Measurements from ENCODE around the gene TMEM229B. TPM values are rescaled to one million over a fixed set of nuclear protein-coding genes. Genes with fewer than 3 reads are reported as not detected.

TMEM229B gene
- total RNA-seq, result 0.71 and 0.75 TPM in 2 replicates

DNA sequence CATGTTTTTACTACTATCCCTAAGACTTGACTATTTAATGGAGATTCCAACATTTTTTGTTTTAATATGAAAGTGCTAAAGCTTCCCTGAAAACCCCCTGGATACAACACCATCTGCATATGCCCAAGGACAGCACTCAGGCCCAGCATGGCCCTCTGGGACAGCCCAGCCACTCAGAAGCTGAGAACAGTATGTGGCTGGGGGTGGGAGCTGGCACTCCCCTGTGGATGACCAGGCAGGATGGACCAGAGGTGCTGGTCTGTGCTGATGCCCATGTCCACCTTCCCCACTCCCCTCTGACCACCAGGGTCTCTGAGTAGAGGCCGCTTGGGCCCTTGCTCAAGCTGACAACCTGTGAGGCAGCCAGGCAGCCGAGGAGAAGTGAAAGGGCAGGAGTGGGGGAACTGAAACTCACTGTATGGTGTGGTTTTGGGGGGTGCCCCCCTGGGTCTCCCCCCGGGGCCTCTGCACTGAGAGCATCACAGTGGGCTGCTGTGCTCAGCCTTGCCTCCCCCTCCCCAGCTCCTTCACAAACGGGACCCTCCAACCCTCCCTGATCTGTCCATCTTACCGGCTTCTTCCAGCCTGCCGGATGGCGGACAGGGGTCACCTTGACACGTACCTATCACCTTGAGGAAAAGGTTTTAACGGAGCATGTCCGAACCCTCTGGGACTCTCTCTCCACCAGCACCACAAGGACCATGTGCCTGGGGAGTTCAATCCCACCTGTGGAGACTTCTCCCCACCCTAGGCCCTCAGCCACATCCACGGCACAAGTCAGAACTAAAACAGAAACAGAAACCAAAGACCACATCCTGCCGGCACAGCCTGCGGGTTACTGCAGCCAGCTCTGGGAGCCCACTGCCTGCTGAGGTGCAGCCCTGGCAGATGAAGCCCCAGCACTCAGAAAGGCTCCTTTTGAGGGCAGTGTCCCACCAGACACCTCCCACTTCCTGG is at the start of gene TMEM229B:
Gene TMEM229B, minus strand, starts transcription at position 785 of the 957 bp plus-strand sequence. CDS start 14,798 bp downstream, outside the sequence.
- Mint-ChIP-seq H3K27me3 (ENCODE audit: low read depth) (peaks cover 20% of the 10 kb centered on the region), H3K27ac (peak within 1 kb of the TSS; percentile 82), H3K4me3 (ENCODE audit: low read depth) (peak within 1 kb of the TSS; percentile 72), H3K4me1 (ENCODE audit: low read depth) (peaks cover 30% of the 10 kb centered on the region), H3K9me3 (peaks cover 14% of the 10 kb centered on the region), H3K36me3 (ENCODE audit: low read depth) (peaks cover 27% of the 10 kb centered on the region)
- intact Hi-C loops (cut with micrococcal nuclease), result loop anchor here (1.0 to 5.0 kb wide), 3 partner anchors 26 to 61 kb away; partner anchors contain the start of gene PLEKHH1
- DNase-seq (ENCODE audit: low spot score), result peak; percentile 80

DNA sequence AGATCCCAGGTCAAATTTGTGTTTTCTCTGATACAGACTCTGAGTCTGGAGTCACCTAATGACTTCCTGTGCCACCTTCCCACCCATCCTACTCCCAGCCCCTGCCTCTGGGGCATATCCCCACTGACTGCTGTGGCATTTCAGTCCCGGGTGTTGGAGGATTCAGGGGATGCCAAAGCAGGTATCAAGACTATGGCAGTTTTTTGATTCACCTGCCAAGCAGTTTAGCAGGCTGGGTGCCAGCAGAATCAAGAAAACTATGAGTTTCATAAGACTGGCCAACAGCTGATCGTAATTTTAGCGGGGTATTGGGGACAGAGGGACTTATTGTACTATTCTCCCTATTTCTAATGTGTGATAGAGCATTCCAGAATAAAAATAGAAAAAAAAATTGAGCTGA is 49.2 kb upstream of the TMEM229B start:
- Mint-ChIP-seq H3K9me3 (no peaks in the 10 kb centered on the region), H3K36me3 (ENCODE audit: low read depth) (no peaks in the 10 kb centered on the region), H3K27me3 (ENCODE audit: low read depth) (peaks cover 55% of the 10 kb centered on the region), H3K4me3 (ENCODE audit: low read depth) (no peak overlapping the region), H3K4me1 (ENCODE audit: low read depth) (peaks cover 8% of the 10 kb centered on the region), H3K27ac (no peak overlapping the region)
- no peak for DNase-seq (ENCODE audit: low spot score)
- intact Hi-C loops (cut with micrococcal nuclease), result no loop called here

DNA sequence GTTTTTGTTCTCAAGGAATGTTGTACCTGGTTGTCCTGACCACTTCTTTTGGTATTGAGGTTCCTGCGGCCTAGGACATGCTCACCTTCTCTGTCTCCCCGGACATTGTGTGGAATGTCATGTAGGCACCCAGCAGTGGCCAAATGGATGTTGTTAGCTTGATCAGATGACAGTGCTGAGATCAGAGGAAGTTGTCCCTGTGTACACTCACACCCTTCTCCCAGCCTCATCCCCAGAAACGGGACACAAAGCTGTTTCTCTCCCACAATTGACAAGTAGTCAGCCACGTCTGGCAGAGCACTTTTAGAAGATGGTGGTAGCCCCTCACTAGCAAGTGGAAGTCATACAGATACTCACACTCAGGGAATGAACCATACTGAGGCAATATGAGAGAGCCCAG is 47.6 kb upstream of the TMEM229B start:
- H3K9me3 Mint-ChIP-seq, result no peaks in the 10 kb centered on the region
- H3K4me3 Mint-ChIP-seq (ENCODE audit: low read depth), result no peak overlapping the region
- no peak overlapping the region for H3K27ac Mint-ChIP-seq
- H3K4me1 Mint-ChIP-seq (ENCODE audit: low read depth), result peaks cover 5% of the 10 kb centered on the region
- no peak for DNase-seq (ENCODE audit: low spot score)
- H3K36me3 Mint-ChIP-seq (ENCODE audit: low read depth), result no peaks in the 10 kb centered on the region
- intact Hi-C loops (cut with micrococcal nuclease), result no loop called here
- peaks cover 60% of the 10 kb centered on the region for H3K27me3 Mint-ChIP-seq (ENCODE audit: low read depth)

DNA sequence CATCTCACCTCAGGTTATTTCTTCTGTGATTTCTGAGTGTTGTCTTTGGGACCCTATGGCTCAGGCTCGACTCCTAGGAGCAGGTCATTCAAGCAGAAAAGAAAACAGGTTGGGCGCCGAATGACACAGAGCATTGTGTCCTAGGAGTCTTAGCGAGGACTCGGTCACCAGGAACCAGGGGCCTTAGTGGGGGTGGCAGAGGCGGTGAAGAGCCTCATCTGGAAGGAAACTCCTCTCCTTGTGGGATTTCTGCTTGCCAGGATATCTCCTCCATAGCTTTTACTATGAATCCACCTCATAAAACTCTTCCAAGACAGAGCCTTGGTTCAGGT is 45.2 kb upstream of the TMEM229B start:
- no peak overlapping the region for H3K27ac Mint-ChIP-seq
- peaks cover 69% of the 10 kb centered on the region for H3K27me3 Mint-ChIP-seq (ENCODE audit: low read depth)
- intact Hi-C loops (cut with micrococcal nuclease), result loop anchor here (5.0 kb wide), 1 partner anchor 46 kb away; the partner anchor contains the start of gene TMEM229B
- peak overlapping the region; percentile 69 for H3K4me3 Mint-ChIP-seq (ENCODE audit: low read depth)
- peaks cover 5% of the 10 kb centered on the region for H3K4me1 Mint-ChIP-seq (ENCODE audit: low read depth)
- no peak for DNase-seq (ENCODE audit: low spot score)
- H3K9me3 Mint-ChIP-seq, result no peaks in the 10 kb centered on the region
- H3K36me3 Mint-ChIP-seq (ENCODE audit: low read depth), result no peaks in the 10 kb centered on the region

DNA sequence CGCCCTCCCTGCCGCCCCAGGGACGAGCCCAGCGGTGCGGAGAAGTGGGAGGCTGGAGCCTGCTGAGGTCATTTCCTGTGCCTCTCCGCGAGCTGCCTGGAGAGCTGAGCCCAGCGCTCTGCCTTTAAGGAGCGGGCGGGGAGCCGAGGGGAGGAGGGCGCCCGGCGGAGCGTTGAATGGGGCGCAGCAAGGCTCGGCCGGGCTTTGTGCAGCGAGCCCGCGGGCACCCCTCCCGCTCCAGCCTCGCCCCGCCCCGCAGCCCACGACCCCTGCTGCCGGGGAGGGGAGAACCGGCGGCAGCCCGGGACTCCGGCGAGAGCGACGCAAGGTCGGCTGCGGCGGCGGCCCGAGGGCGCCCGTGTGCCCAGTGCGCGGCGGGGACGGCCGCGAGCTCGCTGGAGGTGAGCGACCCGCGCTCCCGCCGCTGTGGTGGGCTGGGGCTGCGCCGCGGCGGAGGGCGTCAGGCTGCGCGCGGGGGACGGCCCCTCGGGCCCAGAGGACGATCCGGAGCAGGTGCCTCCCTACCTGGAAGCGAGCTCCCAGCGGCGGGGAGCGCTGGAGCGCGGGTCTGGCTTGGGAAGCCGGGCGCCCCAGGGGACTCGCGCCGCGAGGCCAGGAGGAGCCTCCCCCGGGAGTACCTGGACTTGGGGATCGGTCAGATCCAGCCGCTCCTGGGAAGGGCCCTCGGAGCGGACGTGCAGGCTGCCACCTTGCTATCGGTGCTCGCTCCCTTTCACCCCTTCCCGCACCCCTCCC is 44.7 kb upstream of the TMEM229B start, which contains the start of gene PLEKHH1:
Gene PLEKHH1, plus strand, starts transcription at position 293 of the 756 bp plus-strand sequence. CDS start 8,578 bp downstream, outside the sequence.
- H3K27me3 Mint-ChIP-seq (ENCODE audit: low read depth), result peaks cover 68% of the 10 kb centered on the region
- no peaks in the 10 kb centered on the region for H3K36me3 Mint-ChIP-seq (ENCODE audit: low read depth)
- no peaks in the 10 kb centered on the region for H3K9me3 Mint-ChIP-seq
- H3K4me1 Mint-ChIP-seq (ENCODE audit: low read depth), result peaks cover 5% of the 10 kb centered on the region
- intact Hi-C loops (cut with micrococcal nuclease), result loop anchor here (5.0 kb wide), 1 partner anchor 46 kb away; the partner anchor contains the start of gene TMEM229B
- DNase-seq (ENCODE audit: low spot score), result peak; percentile 51
- peak within 1 kb of the TSS; percentile 69 for H3K4me3 Mint-ChIP-seq (ENCODE audit: low read depth)
- no peak within 1 kb of the TSS for H3K27ac Mint-ChIP-seq

DNA sequence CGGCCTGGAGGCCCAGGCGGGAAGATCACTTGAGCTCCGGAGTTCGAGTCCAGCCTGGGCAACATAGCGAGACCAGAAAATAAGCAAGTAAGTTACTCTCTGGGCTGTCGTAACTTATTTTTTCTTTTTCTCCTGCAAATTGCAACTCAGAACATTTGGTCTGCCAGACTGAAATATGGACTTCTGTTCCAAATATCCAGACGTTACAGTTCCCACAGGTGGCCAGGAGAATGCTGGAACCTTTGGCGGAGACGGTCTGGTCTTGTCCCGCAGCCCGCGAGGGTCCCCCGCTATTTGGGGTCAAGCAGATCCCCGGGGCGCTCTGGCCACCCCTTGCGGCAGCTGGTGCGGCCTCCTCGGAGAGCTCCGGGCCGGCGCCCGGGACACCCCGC is 44.1 kb upstream of the TMEM229B start:
- H3K36me3 Mint-ChIP-seq (ENCODE audit: low read depth), result no peaks in the 10 kb centered on the region
- peaks cover 5% of the 10 kb centered on the region for H3K4me1 Mint-ChIP-seq (ENCODE audit: low read depth)
- DNase-seq (ENCODE audit: low spot score), result no peak
- no peaks in the 10 kb centered on the region for H3K9me3 Mint-ChIP-seq
- intact Hi-C loops (cut with micrococcal nuclease), result loop anchor here (5.0 kb wide), 1 partner anchor 45 kb away; the partner anchor contains the start of gene TMEM229B
- H3K4me3 Mint-ChIP-seq (ENCODE audit: low read depth), result peak overlapping the region; percentile 43
- peaks cover 65% of the 10 kb centered on the region for H3K27me3 Mint-ChIP-seq (ENCODE audit: low read depth)
- no peak overlapping the region for H3K27ac Mint-ChIP-seq

DNA sequence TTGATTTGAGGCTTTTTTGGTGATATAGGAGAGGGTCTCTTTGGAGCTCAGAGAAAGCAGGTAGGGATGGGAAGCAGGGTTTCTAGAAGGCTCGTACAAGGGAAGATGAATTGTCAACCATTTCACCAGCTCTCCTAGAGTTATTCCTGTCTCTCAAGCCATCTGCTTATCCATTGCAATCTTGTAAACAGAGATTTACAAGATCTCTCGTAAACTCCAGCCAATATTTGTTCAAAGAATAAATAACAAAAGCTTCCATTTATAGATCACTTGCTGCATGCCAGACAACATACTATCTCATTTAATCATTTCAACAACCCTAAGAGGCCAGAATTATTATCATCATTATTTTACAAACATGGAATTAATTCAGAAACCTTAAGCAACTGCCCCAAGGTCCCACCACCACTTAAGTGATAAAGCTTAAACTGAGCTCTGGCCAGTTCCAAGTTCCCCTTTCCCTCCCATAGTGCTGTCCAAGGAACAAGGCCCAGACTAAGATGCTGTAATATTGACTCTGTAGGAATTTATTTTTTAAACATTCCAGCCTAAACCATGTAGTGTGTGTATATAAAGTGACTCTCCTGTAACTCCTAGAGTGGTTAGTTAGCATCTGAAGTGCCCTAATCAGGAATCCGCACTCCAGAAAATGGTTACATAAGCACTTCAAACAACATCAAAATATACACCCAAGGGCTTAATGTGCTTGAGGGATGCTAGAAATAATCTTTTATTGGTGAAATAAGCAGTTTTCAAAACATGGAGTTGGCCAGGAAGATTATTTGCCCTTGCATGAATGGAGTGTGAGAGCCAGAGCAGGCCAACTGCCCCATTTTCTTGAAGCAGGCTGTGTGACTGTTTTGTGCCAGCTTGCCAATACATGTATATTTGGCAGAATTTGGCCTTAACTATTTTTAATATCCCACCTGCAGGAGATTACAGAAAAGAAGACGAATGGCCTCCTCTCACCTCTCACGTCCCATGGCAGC is 41.7 kb upstream of the TMEM229B start:
- H3K27me3 Mint-ChIP-seq (ENCODE audit: low read depth), result peaks cover 70% of the 10 kb centered on the region
- peaks cover 5% of the 10 kb centered on the region for H3K4me1 Mint-ChIP-seq (ENCODE audit: low read depth)
- DNase-seq (ENCODE audit: low spot score), result no peak
- H3K4me3 Mint-ChIP-seq (ENCODE audit: low read depth), result no peak overlapping the region
- intact Hi-C loops (cut with micrococcal nuclease), result loop anchor here (5.0 kb wide), 1 partner anchor 43 kb away; the partner anchor contains the start of gene TMEM229B
- H3K36me3 Mint-ChIP-seq (ENCODE audit: low read depth), result no peaks in the 10 kb centered on the region
- no peak overlapping the region for H3K27ac Mint-ChIP-seq
- no peaks in the 10 kb centered on the region for H3K9me3 Mint-ChIP-seq

DNA sequence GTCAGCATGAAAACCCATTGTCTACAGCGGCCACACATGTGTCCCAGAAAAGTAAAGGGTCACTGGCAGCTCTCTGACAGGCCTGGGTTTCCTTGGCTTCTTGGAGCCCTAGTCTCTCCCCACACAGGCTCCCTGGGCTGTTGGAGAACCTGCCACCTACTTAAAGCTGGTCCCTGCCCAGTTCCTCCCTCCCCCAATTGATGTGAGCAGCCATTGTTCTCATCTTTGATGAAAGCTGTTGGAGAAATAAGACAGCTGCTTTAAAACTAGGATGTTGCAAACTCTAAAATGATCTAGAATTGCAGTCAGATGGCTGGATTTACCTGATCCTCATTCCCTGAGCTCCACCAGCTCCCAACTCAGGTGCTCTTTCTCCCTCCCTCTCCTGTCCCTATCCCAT is 39.8 kb upstream of the TMEM229B start:
- H3K27me3 Mint-ChIP-seq (ENCODE audit: low read depth), result peaks cover 70% of the 10 kb centered on the region
- intact Hi-C loops (cut with micrococcal nuclease), result no loop called here
- no peak for DNase-seq (ENCODE audit: low spot score)

DNA sequence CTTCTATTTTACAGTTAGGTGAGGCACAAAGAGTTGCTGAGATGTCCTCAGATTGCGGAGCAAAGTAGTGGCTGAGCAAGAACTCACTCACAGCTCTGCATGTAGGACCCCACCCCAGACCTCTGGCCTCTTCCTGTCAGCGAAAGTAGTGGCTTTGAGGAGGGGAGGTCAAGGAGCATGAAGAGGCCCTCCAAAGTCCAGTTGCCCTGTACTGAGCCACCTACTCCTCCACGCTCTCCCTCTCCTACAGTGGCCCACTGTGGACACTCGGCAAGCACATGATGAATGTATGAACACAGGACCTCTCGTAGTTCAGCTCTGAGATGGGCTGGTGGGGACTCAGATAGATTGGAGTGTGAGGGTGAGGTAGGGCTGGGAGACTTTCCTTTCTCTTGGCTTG is 39.2 kb upstream of the TMEM229B start:
- Mint-ChIP-seq H3K36me3 (ENCODE audit: low read depth) (no peaks in the 10 kb centered on the region), H3K4me1 (ENCODE audit: low read depth) (peaks cover 3% of the 10 kb centered on the region), H3K27me3 (ENCODE audit: low read depth) (peaks cover 73% of the 10 kb centered on the region), H3K4me3 (ENCODE audit: low read depth) (no peak overlapping the region), H3K9me3 (no peaks in the 10 kb centered on the region), H3K27ac (no peak overlapping the region)
- intact Hi-C loops (cut with micrococcal nuclease), result no loop called here
- no peak for DNase-seq (ENCODE audit: low spot score)

More for the DNA sequence above, 39.8 kb upstream of the TMEM229B start:
- H3K27ac Mint-ChIP-seq, result no peak overlapping the region
- H3K9me3 Mint-ChIP-seq, result no peaks in the 10 kb centered on the region
- H3K4me1 Mint-ChIP-seq (ENCODE audit: low read depth), result peaks cover 3% of the 10 kb centered on the region
- H3K4me3 Mint-ChIP-seq (ENCODE audit: low read depth), result no peak overlapping the region
- H3K36me3 Mint-ChIP-seq (ENCODE audit: low read depth), result no peaks in the 10 kb centered on the region

DNA sequence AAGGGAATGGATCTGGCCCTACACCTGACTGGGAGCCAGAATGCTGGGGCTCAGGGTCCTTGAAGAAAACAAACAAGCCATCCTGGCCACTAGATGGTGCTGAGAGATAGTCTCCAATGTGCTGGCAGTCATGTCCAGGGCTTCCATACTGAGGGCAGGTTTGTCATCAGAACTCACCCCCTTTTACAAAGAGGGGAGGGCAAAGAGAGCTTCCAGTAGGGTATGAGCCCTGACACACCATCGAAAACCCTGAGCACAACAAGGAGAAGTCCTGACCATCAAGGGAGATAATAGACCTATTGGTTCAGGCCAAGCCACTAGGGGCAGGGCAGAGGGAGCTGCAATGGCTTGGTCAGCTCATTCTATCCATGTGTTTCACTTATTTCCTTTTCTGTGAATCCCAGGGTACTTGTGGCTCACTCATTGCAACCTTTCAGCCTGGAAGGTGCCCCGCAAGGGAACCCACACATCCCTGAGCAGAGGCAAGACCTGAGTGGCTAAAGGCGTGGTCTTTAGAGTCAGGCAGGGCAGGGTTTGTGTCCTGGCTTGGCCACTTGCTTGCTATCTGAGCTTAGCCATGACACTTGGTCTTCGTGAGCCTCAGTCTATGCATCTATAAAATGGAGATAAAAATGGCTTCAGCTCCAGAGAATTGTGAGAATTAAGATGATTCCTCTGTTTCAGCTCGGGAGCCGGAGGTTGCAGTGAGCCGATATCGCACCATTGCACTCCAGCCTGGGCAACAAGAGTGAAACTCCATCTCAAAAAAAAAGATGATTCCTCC is 38.3 kb upstream of the TMEM229B start:
- Mint-ChIP-seq H3K27ac (no peak overlapping the region), H3K9me3 (no peaks in the 10 kb centered on the region), H3K4me1 (ENCODE audit: low read depth) (no peaks in the 10 kb centered on the region), H3K4me3 (ENCODE audit: low read depth) (no peak overlapping the region), H3K27me3 (ENCODE audit: low read depth) (peaks cover 73% of the 10 kb centered on the region), H3K36me3 (ENCODE audit: low read depth) (no peaks in the 10 kb centered on the region)
- no peak for DNase-seq (ENCODE audit: low spot score)
- intact Hi-C loops (cut with micrococcal nuclease), result loop anchor here (1.0 kb wide), 1 partner anchor 44 kb away; no protein-coding TSS in a partner anchor

DNA sequence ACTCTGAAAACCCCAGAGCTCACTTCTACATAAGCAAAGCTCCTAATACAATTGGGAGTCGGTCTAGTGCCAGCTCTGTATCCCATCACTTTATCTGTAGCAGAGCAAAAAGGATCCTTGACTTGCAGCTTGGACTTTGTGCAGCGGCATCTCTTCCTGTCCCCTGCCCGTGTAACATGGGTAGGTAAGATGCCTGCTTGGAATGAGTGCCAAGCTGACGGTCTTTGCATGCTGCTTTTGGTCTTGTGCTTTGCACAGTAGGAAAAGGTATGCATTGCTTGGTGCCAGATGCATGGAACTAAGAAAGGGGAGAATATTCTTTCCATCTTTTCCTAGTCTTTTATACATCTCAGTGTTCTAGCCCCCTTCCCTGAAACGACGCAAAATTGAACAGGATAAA is 37.7 kb upstream of the TMEM229B start:
- no peak overlapping the region for H3K27ac Mint-ChIP-seq
- no peaks in the 10 kb centered on the region for H3K4me1 Mint-ChIP-seq (ENCODE audit: low read depth)
- intact Hi-C loops (cut with micrococcal nuclease), result loop anchor here (1.0 kb wide), 1 partner anchor 45 kb away; no protein-coding TSS in a partner anchor
- H3K4me3 Mint-ChIP-seq (ENCODE audit: low read depth), result no peak overlapping the region
- peaks cover 73% of the 10 kb centered on the region for H3K27me3 Mint-ChIP-seq (ENCODE audit: low read depth)
- no peak for DNase-seq (ENCODE audit: low spot score)
- no peaks in the 10 kb centered on the region for H3K9me3 Mint-ChIP-seq
- no peaks in the 10 kb centered on the region for H3K36me3 Mint-ChIP-seq (ENCODE audit: low read depth)

All from activated T-helper 2 cell treated with anti-CD3 and anti-CD28 coated beads, Interferon-gamma antibody, Interleukin-2, Interleukin-4, amounts not matched to agents 10 μg/mL and 5 μg/mL and 100 μg/mL, durations not matched to agents 14 hours and 24 hours and 36 hours (primary cell).